Measurements from ENCODE around the gene KLHL21. TPM values are rescaled to one million over a fixed set of nuclear protein-coding genes. Genes with fewer than 3 reads are reported as not detected.

KLHL21 gene
- total RNA-seq, 1 experiment from 2014 or later, result 17.6 TPM

GRCh38 chr1:6613361-6614018 lies 10.8 kb upstream of the KLHL21 start, which contains the start of gene PHF13:
TSS of gene PHF13 (plus strand) at chr1:6613731. CDS start at chr1:6614067, 336 bp downstream.
- ATAC-seq, result peak; percentile 97
- TF ChIP-seq PRRX2 (CRISPR knock-in tag; IDR thresholded peaks at IDR 0.05) (no peak), HMGXB4 (CRISPR knock-in tag; IDR thresholded peaks at IDR 0.05) (0 out of 2 replicates have a peak, but pooled peaks have one; percentile 19), SP1 (CRISPR knock-in tag; conservative IDR thresholded peaks at IDR 0.05) (peak; percentile 96), CBFB (CRISPR knock-in tag; IDR thresholded peaks at IDR 0.05; ENCODE audit: low read depth) (no peak), NR3C1 (CRISPR knock-in tag; conservative IDR thresholded peaks at IDR 0.05; ENCODE audit: low read depth) (no peak), CREM (CRISPR knock-in tag; IDR thresholded peaks at IDR 0.05) (0 out of 2 replicates have a peak, but pooled peaks have one; percentile 14), ESRRA (CRISPR knock-in tag; IDR thresholded peaks at IDR 0.05; ENCODE audit: borderline replicate concordance) (no peak), IRF2 (CRISPR knock-in tag; IDR thresholded peaks at IDR 0.05; ENCODE audit: borderline replicate concordance, low read depth) (no peak), ZBTB21 (CRISPR knock-in tag; IDR thresholded peaks at IDR 0.05; ENCODE audit: borderline replicate concordance) (no peak), SMAD3 (CRISPR knock-in tag; IDR thresholded peaks at IDR 0.05; ENCODE audit: borderline replicate concordance) (no peak), ZNF232 (CRISPR knock-in tag; IDR thresholded peaks at IDR 0.05) (peak; percentile 28; the same call in 1 of the 2 replicates), SOX15 (CRISPR knock-in tag; IDR thresholded peaks at IDR 0.05) (no peak), GABPB1 (CRISPR knock-in tag; IDR thresholded peaks at IDR 0.05) (peak; percentile 24; the same call in 1 of the 2 replicates), RELA (CRISPR knock-in tag; IDR thresholded peaks at IDR 0.05; ENCODE audit: borderline replicate concordance) (no peak), E2F5 (CRISPR knock-in tag; IDR thresholded peaks at IDR 0.05) (peak; percentile 92), EMX1 (CRISPR knock-in tag; IDR thresholded peaks at IDR 0.05) (no peak), PRDM15 (CRISPR knock-in tag; IDR thresholded peaks at IDR 0.05) (no peak)
- TF ChIP-seq, protein P1, sequence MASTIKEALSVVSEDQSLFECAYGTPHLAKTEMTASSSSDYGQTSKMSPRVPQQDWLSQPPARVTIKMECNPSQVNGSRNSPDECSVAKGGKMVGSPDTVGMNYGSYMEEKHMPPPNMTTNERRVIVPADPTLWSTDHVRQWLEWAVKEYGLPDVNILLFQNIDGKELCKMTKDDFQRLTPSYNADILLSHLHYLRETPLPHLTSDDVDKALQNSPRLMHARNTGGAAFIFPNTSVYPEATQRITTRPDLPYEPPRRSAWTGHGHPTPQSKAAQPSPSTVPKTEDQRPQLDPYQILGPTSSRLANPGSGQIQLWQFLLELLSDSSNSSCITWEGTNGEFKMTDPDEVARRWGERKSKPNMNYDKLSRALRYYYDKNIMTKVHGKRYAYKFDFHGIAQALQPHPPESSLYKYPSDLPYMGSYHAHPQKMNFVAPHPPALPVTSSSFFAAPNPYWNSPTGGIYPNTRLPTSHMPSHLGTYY (CRISPR knock-in tag; IDR thresholded peaks at IDR 0.05), result no peak
- TF ChIP-seq, protein P2, sequence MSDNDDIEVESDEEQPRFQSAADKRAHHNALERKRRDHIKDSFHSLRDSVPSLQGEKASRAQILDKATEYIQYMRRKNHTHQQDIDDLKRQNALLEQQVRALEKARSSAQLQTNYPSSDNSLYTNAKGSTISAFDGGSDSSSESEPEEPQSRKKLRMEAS (CRISPR knock-in tag; IDR thresholded peaks at IDR 0.05), result peak; percentile 67; the same call in 1 of the 2 replicates
- TF ChIP-seq, protein P3, sequence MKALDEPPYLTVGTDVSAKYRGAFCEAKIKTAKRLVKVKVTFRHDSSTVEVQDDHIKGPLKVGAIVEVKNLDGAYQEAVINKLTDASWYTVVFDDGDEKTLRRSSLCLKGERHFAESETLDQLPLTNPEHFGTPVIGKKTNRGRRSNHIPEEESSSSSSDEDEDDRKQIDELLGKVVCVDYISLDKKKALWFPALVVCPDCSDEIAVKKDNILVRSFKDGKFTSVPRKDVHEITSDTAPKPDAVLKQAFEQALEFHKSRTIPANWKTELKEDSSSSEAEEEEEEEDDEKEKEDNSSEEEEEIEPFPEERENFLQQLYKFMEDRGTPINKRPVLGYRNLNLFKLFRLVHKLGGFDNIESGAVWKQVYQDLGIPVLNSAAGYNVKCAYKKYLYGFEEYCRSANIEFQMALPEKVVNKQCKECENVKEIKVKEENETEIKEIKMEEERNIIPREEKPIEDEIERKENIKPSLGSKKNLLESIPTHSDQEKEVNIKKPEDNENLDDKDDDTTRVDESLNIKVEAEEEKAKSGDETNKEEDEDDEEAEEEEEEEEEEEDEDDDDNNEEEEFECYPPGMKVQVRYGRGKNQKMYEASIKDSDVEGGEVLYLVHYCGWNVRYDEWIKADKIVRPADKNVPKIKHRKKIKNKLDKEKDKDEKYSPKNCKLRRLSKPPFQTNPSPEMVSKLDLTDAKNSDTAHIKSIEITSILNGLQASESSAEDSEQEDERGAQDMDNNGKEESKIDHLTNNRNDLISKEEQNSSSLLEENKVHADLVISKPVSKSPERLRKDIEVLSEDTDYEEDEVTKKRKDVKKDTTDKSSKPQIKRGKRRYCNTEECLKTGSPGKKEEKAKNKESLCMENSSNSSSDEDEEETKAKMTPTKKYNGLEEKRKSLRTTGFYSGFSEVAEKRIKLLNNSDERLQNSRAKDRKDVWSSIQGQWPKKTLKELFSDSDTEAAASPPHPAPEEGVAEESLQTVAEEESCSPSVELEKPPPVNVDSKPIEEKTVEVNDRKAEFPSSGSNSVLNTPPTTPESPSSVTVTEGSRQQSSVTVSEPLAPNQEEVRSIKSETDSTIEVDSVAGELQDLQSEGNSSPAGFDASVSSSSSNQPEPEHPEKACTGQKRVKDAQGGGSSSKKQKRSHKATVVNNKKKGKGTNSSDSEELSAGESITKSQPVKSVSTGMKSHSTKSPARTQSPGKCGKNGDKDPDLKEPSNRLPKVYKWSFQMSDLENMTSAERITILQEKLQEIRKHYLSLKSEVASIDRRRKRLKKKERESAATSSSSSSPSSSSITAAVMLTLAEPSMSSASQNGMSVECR (CRISPR knock-in tag; IDR thresholded peaks at IDR 0.05; ENCODE audit: borderline replicate concordance), result peak; percentile 25; the same call in 1 of the 2 replicates
- TF ChIP-seq, protein P4, sequence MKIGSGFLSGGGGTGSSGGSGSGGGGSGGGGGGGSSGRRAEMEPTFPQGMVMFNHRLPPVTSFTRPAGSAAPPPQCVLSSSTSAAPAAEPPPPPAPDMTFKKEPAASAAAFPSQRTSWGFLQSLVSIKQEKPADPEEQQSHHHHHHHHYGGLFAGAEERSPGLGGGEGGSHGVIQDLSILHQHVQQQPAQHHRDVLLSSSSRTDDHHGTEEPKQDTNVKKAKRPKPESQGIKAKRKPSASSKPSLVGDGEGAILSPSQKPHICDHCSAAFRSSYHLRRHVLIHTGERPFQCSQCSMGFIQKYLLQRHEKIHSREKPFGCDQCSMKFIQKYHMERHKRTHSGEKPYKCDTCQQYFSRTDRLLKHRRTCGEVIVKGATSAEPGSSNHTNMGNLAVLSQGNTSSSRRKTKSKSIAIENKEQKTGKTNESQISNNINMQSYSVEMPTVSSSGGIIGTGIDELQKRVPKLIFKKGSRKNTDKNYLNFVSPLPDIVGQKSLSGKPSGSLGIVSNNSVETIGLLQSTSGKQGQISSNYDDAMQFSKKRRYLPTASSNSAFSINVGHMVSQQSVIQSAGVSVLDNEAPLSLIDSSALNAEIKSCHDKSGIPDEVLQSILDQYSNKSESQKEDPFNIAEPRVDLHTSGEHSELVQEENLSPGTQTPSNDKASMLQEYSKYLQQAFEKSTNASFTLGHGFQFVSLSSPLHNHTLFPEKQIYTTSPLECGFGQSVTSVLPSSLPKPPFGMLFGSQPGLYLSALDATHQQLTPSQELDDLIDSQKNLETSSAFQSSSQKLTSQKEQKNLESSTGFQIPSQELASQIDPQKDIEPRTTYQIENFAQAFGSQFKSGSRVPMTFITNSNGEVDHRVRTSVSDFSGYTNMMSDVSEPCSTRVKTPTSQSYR (CRISPR knock-in tag; IDR thresholded peaks at IDR 0.05), result peak; percentile 87; the same call in 1 of the 2 replicates

More at GRCh38 chr1:6613361-6614018, 10.8 kb upstream of the KLHL21 start, which contains the start of gene PHF13:
- Mint-ChIP-seq H3K4me3 (peak within 1 kb of the TSS; percentile 82), H3K4me1 (peaks cover 22% of the 10 kb centered on the region), H3K36me3 (peaks cover 12% of the 10 kb centered on the region), H3K27ac (peak within 1 kb of the TSS; percentile 83), H3K9me3 (no peaks in the 10 kb centered on the region), H3K27me3 (ENCODE audit: low read depth) (peaks cover 13% of the 10 kb centered on the region)
- CTCF ChIA-PET, result interaction anchor here (0.6 to 0.9 kb wide), 3 partner anchors 11 to 898 kb away, joined by 3 to 6 read pairs (median 3); partner anchors contain the start of gene KLHL21
- POLR2A ChIA-PET, result interaction anchor here (1.1 kb wide), 1 partner anchor 11 kb away, joined by 6 read pairs; the partner anchor contains the start of gene KLHL21
- peak; percentile 100 for DNase-seq (ENCODE audit: low spot score)

Measured in WTC11 (cell line).